K562 (cell line): ENCODE results near the gene EFCAB7. TPM values are rescaled to one million over a fixed set of nuclear protein-coding genes. Genes with fewer than 3 reads are reported as not detected.

Source experiments
- ATAC-seq: fragments of 200-7000 bp; cut with Tn5 transposase; 3 replicates; pipeline ENCODE4 v1.9.1; 2020; ENCODE audit warnings: moderate library complexity
- BruUV-seq: library from RNA; stranded (reverse); fragments of 400-500 nt; replicated peaks from 2 replicates; lab custom pipeline; 2021; lab: Mats Ljungman, UMichigan
- CTCF ChIA-PET: fragments of 300-600 bp; formaldehyde crosslinking; extraction: SDS; loops from one replicate; lab custom pipeline; 2021; ENCODE audit warnings: low intra/inter-chr PET ratio; lab: Yijun Ruan, JAX
- POLR2A ChIA-PET: fragments of 300-600, 350-650 bp; sonication (Branson Sonifier 250); formaldehyde crosslinking; extraction: SDS; loops from one replicate; lab custom pipeline; 2021; ENCODE audit warnings: antibody characterized with exemption, inconsistent platforms; lab: Yijun Ruan, JAX
- DNase-seq, 4 experiments: peaks; one replicate each; pipeline versions ENCODE4 v3.0.0 to v3.0.0-alpha.2; 2011 to 2018; ENCODE audit warnings: low spot score in 3 of 4, mixed read lengths in 3 of 4; ENCODE audit errors: extremely low read depth in 1 of 4
- FAIRE-seq: peaks from 2 replicates; lab custom pipeline; 2011; peaks lifted over from hg19 to GRCh38; lab: Jason Lieb, UNC
- H2AFZ ChIP-seq: 2 replicates; pipeline ENCODE4 v1.6.0; 2011; ENCODE audit warnings: low read depth, low read length, control low read depth, inconsistent platforms
- H3K27ac ChIP-seq: fragments of 200-600 bp; 3 replicates; pipeline ENCODE4 v1.8.0; 2011; ENCODE audit warnings: low read depth, mild to moderate bottlenecking, control low read depth, inconsistent platforms, low read length, moderate library complexity, mixed read lengths; ENCODE audit errors: extremely low read depth
- H3K27me3 ChIP-seq, 2 experiments: fragments of 300-600 bp in 1 of 2; 2 replicates in 1 of 2; 3 replicates in 1 of 2; pipeline versions ENCODE4 v1.6.0 to v1.8.0; 2011; ENCODE audit warnings: inconsistent platforms in 2 of 2, low read length in 2 of 2, mild to moderate bottlenecking in 1 of 2, mixed read lengths in 1 of 2, moderate library complexity in 1 of 2; ENCODE audit not compliant: control insufficient read depth in 2 of 2, insufficient read depth in 2 of 2
- H3K36me3 ChIP-seq: fragments of 300-600 bp; 3 replicates; pipeline ENCODE4 v1.8.0; 2011; ENCODE audit warnings: mild to moderate bottlenecking, low read length, inconsistent platforms; ENCODE audit not compliant: control insufficient read depth, insufficient read depth
- H3K4me1 ChIP-seq, 2 experiments: fragments of 200-600 bp in 1 of 2; replicated peaks in 1 of 2; 2 replicates in 1 of 2; 3 replicates in 1 of 2; pipeline versions ENCODE4 v1.5.1 to v1.8.0; 2011; ENCODE audit warnings: inconsistent platforms in 2 of 2, low read length in 2 of 2, mild to moderate bottlenecking in 1 of 2, mixed read lengths in 1 of 2, moderate library complexity in 1 of 2; ENCODE audit not compliant: control insufficient read depth in 2 of 2, insufficient read depth in 2 of 2
- H3K4me2 ChIP-seq: 2 replicates; pipeline ENCODE4 v1.6.1; 2011; ENCODE audit warnings: low read length, control low read depth, inconsistent platforms, mixed read lengths; ENCODE audit not compliant: insufficient read depth
- H3K4me3 ChIP-seq: fragments of 200-600 bp; sonication (generic), shearing (Covaris generic); 2 replicates; pipeline ENCODE4 v1.5.1; 2016; ENCODE audit warnings: control low read depth, inconsistent platforms
- H3K79me2 ChIP-seq: fragments of 200-600 bp; 3 replicates; pipeline ENCODE4 v1.8.0; 2011; ENCODE audit warnings: low read length, inconsistent platforms; ENCODE audit not compliant: control insufficient read depth, insufficient read depth
- H3K9ac ChIP-seq, 2 experiments: 2 replicates each; pipeline versions ENCODE4 v1.6.0 to v1.6.1; 2011; ENCODE audit warnings: low read depth in 2 of 2, low read length in 2 of 2, control low read depth in 1 of 2, inconsistent platforms in 1 of 2, mild to moderate bottlenecking in 1 of 2, mixed read lengths in 1 of 2; ENCODE audit not compliant: insufficient read depth in 1 of 2
- H3K9me1 ChIP-seq: one replicate; pipeline ENCODE4 v1.6.0; 2011; ENCODE audit warnings: inconsistent platforms, mild to moderate bottlenecking, low read length, moderate library complexity; ENCODE audit not compliant: control insufficient read depth, insufficient read depth
- H3K9me3 ChIP-seq: replicated peaks from 2 replicates; pipeline ENCODE4 v1.5.1; 2011; ENCODE audit warnings: low read depth, low read length, inconsistent platforms; ENCODE audit not compliant: control insufficient read depth, insufficient read depth
- H4K20me1 ChIP-seq: replicated peaks from 2 replicates; pipeline ENCODE4 v1.6.1; 2011; ENCODE audit warnings: low read length, inconsistent platforms, mixed read lengths; ENCODE audit not compliant: control insufficient read depth, insufficient read depth
- ATF1 ChIP-seq, 2 experiments: fragments of 450-650 bp in 1 of 2; IDR thresholded peaks; 2 replicates each; pipeline ENCODE4 v1.6.1; 2016; ENCODE audit warnings: missing compliant biosample characterization in 1 of 2, missing genetic modification characterization in 1 of 2
- C11orf30 ChIP-seq: fragments of 450-650 bp; IDR thresholded peaks from 2 replicates; pipeline ENCODE4 v1.6.1; 2016; ENCODE audit warnings: low read depth, mild to moderate bottlenecking
- CBX3 ChIP-seq, 2 experiments: IDR thresholded peaks; 1 replicate in 1 of 2; 2 replicates in 1 of 2; pipeline ENCODE4 v1.6.1; 2012; ENCODE audit warnings: inconsistent platforms in 2 of 2, low read length in 2 of 2, borderline replicate concordance in 1 of 2, control low read depth in 1 of 2
- LEF1 ChIP-seq: fragments of 450-650 bp; IDR thresholded peaks from 2 replicates; pipeline ENCODE4 v1.6.1; 2016; ENCODE audit warnings: mild to moderate bottlenecking
- MTF1 ChIP-seq: fragments of 250-450 bp; sonication (Bioruptor Pico); IDR thresholded peaks from 2 replicates; pipeline ENCODE4 v1.9.0; 2021; ENCODE audit warnings: moderate library complexity, mild to moderate bottlenecking, inconsistent platforms, borderline replicate concordance
- NRF1 ChIP-seq, 2 experiments: fragments of 450-650 bp; IDR thresholded peaks in 1 of 2; conservative IDR thresholded peaks in 1 of 2; 2 replicates each; pipeline ENCODE4 v1.6.1; 2014; ENCODE audit warnings: mild to moderate bottlenecking in 2 of 2
- PRPF4 ChIP-seq: fragments of 200-400 bp; formaldehyde crosslinking; IDR thresholded peaks from one replicate; pipeline ENCODE4 v1.6.1; 2017; ENCODE audit warnings: low read length, low read depth, mild to moderate bottlenecking; ENCODE audit not compliant: insufficient read depth, poor library complexity, severe bottlenecking
- RHOXF2B ChIP-seq: fragments of 250-450 bp; sonication (Bioruptor Pico); conservative IDR thresholded peaks from 2 replicates; pipeline ENCODE4 v1.5.1; 2021
- THRAP3 ChIP-seq: fragments of 450-650 bp; IDR thresholded peaks from 2 replicates; pipeline ENCODE4 v1.6.1; 2016; ENCODE audit warnings: mild to moderate bottlenecking, inconsistent platforms, borderline replicate concordance
- ZC3H4 ChIP-seq: sonication (generic); formaldehyde crosslinking; IDR thresholded peaks from 2 replicates; pipeline ENCODE4 v1.9.0; 2021; ENCODE audit warnings: missing genetic modification reagents, borderline replicate concordance
- ZNF197 ChIP-seq: fragments of 200-800 bp; sonication (Bioruptor generic); IDR thresholded peaks from 2 replicates; pipeline ENCODE4 v1.6.1; 2016; ENCODE audit warnings: low read depth, missing genetic modification characterization, missing compliant biosample characterization
- ZNF23 ChIP-seq: fragments of 250-450 bp; sonication (Bioruptor Pico); IDR thresholded peaks from 2 replicates; pipeline ENCODE4 v1.4.0; 2020; ENCODE audit warnings: mild to moderate bottlenecking
- ZNF354B ChIP-seq: fragments of 250-450 bp; sonication (Bioruptor Pico); IDR thresholded peaks from 2 replicates; pipeline ENCODE4 v1.4.0; 2020
- ZNF57 ChIP-seq: fragments of 450-650 bp; formaldehyde crosslinking; IDR thresholded peaks from 2 replicates; pipeline ENCODE4 v1.4.0; 2020; ENCODE audit warnings: mild to moderate bottlenecking, moderate library complexity
- in situ Hi-C: fragments of 300-500 bp; cut with MboI; formaldehyde crosslinking; loops from 4 replicates; pipeline ENCODE4 v1.15.0; 2018; ENCODE audit warnings: inconsistent platforms, mixed read lengths
- intact Hi-C: fragments of 100-400 bp; cut with micrococcal nuclease; formaldehyde crosslinking; loops from 2 replicates; pipeline ENCODE4 v1.14.2; 2022
- polyA plus RNA-seq, 8 experiments: library from polyadenylated mRNA; depleted of rRNA in 4 of 8; stranded (reverse) in 5 of 8; unstranded in 3 of 8; fragments of >200 nt; fragmentation: Nextera tagmentation in 2 of 8; fragmentation: Illumina TruSeq in 1 of 8; extraction: Ambion mirVana in 2 of 8; extraction: Trizol in 1 of 8; gene quantifications; 2 replicates each; pipeline versions ENCODE4 v1.2.1 to v1.2.3, GENCODE V29; 2011 to 2014; ENCODE audit warnings: inconsistent platforms in 1 of 8, missing spikeins in 1 of 8
- total RNA-seq, 7 experiments: library from RNA; depleted of rRNA in 6 of 7; stranded (reverse); fragments of >200 nt in 6 of 7; fragmentation: Illumina TruSeq in 2 of 7; extraction: Trizol in 2 of 7; gene quantifications; 2 replicates each; pipeline versions ENCODE4 v1.2.1 to v1.2.3, GENCODE V29; 2011 to 2021; ENCODE audit warnings: low replicate concordance in 1 of 7
- TF ChIP-seq, protein P1 (sequence below): IDR thresholded peaks from 2 replicates; pipeline ENCODE4 v1.6.1; 2011; ENCODE audit warnings: borderline replicate concordance, low read depth, mild to moderate bottlenecking, moderate library complexity, low read length; ENCODE audit not compliant: insufficient read depth, poor library complexity, severe bottlenecking
- TF ChIP-seq, protein P2 (sequence below), 2 experiments: IDR thresholded peaks; 2 replicates each; pipeline ENCODE4 v1.6.1; 2012; ENCODE audit warnings: improper control_type of control experiment in 2 of 2, low read depth in 2 of 2, low read length in 2 of 2, borderline replicate concordance in 1 of 2
- TF ChIP-seq, protein P3 (sequence below): fragments of 450-650 bp; formaldehyde crosslinking; IDR thresholded peaks from 2 replicates; pipeline ENCODE4 v1.4.0; 2020; ENCODE audit warnings: mild to moderate bottlenecking, moderate library complexity

The EFCAB7 gene
- total and polyA plus RNA-seq, 9 of the 15 experiments (the other 6 are each of a cell fraction or from before 2014, with no cell fraction given) = 3.2 to 7.6 (median 5.7) TPM

DNA sequence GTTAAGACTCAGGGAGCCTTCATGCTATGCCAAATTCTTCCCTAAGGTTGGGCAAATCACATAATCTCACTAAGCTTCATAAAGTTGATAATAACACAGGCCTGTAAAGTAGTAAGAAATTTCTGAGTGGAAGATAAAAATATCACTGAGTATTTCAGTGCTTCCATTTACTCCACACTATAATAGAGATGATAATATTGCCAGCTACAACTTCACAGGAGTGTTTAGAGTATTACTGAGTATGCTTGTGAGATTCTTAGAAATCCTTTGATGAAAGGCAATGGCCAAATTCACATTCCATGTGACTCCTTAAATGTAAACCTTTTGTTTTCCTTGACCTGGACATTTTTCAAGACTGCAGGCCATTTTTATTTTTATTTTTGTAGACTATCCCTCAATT, 10.7 kb upstream of the EFCAB7 start:
- DNase-seq (no peak), FAIRE-seq (no peak), ATAC-seq (no peak)
- H3K27me3 ChIP-seq = no peaks in the 10 kb centered on the region
- no peaks in the 10 kb centered on the region for H3K9me1 ChIP-seq
- no peak overlapping the region for H3K4me3 ChIP-seq
- peaks cover 34% of the 10 kb centered on the region; the same call in 2 of the 3 replicates for H3K79me2 ChIP-seq
- no peak overlapping the region for H2AFZ ChIP-seq
- H3K9ac ChIP-seq = no peak overlapping the region
- H3K27ac ChIP-seq = no peak overlapping the region
- H4K20me1 ChIP-seq = no peaks in the 10 kb centered on the region
- CTCF ChIA-PET = no interaction called here
- in situ Hi-C loops (no loop called here), intact Hi-C loops (no loop called here)
- POLR2A ChIA-PET = no interaction called here
- no peak overlapping the region for H3K4me2 ChIP-seq
- no TSS peak for BruUV-seq
- H3K9me3 ChIP-seq = no peaks in the 10 kb centered on the region; the same call in 1 of the 2 replicates
- peaks cover 29% of the 10 kb centered on the region; the same call in 1 of the 3 replicates for H3K36me3 ChIP-seq
- H3K4me1 ChIP-seq = no peaks in the 10 kb centered on the region
- TF ChIP-seq, protein P1, sequence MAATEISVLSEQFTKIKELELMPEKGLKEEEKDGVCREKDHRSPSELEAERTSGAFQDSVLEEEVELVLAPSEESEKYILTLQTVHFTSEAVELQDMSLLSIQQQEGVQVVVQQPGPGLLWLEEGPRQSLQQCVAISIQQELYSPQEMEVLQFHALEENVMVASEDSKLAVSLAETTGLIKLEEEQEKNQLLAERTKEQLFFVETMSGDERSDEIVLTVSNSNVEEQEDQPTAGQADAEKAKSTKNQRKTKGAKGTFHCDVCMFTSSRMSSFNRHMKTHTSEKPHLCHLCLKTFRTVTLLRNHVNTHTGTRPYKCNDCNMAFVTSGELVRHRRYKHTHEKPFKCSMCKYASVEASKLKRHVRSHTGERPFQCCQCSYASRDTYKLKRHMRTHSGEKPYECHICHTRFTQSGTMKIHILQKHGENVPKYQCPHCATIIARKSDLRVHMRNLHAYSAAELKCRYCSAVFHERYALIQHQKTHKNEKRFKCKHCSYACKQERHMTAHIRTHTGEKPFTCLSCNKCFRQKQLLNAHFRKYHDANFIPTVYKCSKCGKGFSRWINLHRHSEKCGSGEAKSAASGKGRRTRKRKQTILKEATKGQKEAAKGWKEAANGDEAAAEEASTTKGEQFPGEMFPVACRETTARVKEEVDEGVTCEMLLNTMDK = no peak
- TF ChIP-seq THRAP3 (no peak), ZNF23 (CRISPR knock-in tag) (no peak), NRF1 (conservative IDR thresholded peaks at IDR 0.05 in 1 of 2, IDR thresholded peaks at IDR 0.05 in 1 of 2) (no peak), ZNF57 (CRISPR knock-in tag) (no peak), MTF1 (CRISPR knock-in tag) (no peak), ZNF354B (CRISPR knock-in tag) (no peak), LEF1 (no peak), ZC3H4 (CRISPR knock-in tag) (no peak), ZNF197 (no peak), CBX3 (IDR thresholded peaks at IDR 0.05; ENCODE audit: borderline replicate concordance in 1 of 2, low read length in 2 of 2) (no peak), ATF1 (CRISPR knock-in tag; IDR thresholded peaks at IDR 0.05) (no peak), ATF1 (tag; IDR thresholded peaks at IDR 0.05) (no peak), RHOXF2B (CRISPR knock-in tag) (no peak), PRPF4 (no peak), C11orf30 (no peak)
- TF ChIP-seq, protein P2, sequence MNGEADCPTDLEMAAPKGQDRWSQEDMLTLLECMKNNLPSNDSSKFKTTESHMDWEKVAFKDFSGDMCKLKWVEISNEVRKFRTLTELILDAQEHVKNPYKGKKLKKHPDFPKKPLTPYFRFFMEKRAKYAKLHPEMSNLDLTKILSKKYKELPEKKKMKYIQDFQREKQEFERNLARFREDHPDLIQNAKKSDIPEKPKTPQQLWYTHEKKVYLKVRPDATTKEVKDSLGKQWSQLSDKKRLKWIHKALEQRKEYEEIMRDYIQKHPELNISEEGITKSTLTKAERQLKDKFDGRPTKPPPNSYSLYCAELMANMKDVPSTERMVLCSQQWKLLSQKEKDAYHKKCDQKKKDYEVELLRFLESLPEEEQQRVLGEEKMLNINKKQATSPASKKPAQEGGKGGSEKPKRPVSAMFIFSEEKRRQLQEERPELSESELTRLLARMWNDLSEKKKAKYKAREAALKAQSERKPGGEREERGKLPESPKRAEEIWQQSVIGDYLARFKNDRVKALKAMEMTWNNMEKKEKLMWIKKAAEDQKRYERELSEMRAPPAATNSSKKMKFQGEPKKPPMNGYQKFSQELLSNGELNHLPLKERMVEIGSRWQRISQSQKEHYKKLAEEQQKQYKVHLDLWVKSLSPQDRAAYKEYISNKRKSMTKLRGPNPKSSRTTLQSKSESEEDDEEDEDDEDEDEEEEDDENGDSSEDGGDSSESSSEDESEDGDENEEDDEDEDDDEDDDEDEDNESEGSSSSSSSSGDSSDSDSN (IDR thresholded peaks at IDR 0.05; ENCODE audit: borderline replicate concordance in 1 of 2, low read depth in 2 of 2, low read length in 2 of 2) = no peak
- TF ChIP-seq, protein P3, sequence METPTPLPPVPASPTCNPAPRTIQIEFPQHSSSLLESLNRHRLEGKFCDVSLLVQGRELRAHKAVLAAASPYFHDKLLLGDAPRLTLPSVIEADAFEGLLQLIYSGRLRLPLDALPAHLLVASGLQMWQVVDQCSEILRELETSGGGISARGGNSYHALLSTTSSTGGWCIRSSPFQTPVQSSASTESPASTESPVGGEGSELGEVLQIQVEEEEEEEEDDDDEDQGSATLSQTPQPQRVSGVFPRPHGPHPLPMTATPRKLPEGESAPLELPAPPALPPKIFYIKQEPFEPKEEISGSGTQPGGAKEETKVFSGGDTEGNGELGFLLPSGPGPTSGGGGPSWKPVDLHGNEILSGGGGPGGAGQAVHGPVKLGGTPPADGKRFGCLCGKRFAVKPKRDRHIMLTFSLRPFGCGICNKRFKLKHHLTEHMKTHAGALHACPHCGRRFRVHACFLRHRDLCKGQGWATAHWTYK (CRISPR knock-in tag) = no peak
